Tibial nerve (tissue), 3 donors: ENCODE data around the gene SLC22A3.

Experiments
- EP300 ChIP-seq, 2 donors: sonication (generic); formaldehyde crosslinking; IDR thresholded peaks; one replicate each; pipeline ENCODE4 v1.6.1; 2017; ENCODE audit warnings: antibody characterized with exemption in 2 of 2, mild to moderate bottlenecking in 1 of 2
- POLR2A ChIP-seq, 2 donors: fragments of 450-650 bp; IDR thresholded peaks; one replicate each; pipeline ENCODE4 v1.6.1; 2017; ENCODE audit warnings: antibody characterized with exemption in 2 of 2, mild to moderate bottlenecking in 2 of 2, moderate library complexity in 2 of 2

DNA sequence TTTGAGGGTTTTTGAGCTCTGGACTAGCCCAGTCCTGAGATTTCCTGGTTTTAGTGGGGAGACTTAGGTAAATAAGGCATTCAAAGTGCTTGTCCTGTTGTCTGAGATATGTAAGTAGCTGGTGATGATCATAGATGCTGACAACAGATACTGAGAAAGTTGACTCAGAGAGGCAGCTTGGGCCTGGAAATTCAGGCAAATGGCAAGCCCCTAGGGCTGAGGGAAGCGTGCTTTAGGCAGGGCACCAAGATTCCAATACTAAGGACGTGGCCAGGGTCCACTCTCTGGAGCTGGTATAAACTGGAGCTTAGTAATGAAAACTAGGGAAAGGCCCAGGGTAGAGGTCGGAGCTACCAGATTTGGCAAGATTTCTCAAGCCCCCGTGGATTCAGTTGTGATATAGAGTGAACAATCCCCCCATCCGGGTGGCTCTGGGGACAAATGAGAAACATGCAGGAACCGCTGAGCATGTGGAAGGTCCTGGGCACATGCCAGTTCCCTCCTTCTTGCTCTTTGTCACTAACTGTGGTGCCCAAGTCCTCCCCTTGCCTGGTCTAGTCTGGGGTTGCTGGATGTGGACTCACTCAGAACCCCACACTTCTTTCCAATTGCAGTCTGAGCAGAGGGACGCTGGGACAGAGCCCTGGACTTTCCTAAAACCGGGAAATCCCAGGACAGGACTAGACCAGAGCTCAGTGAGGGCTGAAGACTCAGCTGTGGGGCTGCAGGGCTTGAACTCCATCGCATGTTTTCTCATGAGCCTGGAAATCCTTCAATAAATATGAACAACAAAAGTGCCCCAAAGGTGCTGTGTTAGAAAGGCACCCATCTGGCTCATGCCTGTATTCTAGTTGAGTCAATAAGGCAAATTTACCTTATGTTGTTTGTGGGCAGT lies 10.3 kb downstream of the SLC22A3 start:
- TF ChIP-seq EP300 (IDR thresholded peaks at IDR 0.05) = no peak
- TF ChIP-seq POLR2A (IDR thresholded peaks at IDR 0.05) = no peak
